SK-N-SH treated with all-trans-retinoic acid at 6 μM for 48 hours (cell line): ENCODE data around the gene DENND1A.

ENCODE experiments used
- ATAC-seq: fragments of 200-7000 bp; cut with Tn5 transposase; 3 replicates; pipeline ENCODE4 v1.9.1; 2020; ENCODE audit warnings: mild to moderate bottlenecking, moderate library complexity
- ARNTL ChIP-seq: fragments of 450-650 bp; formaldehyde crosslinking; IDR thresholded peaks from 2 replicates; pipeline ENCODE4 v1.5.0; 2020; ENCODE audit warnings: low read depth, mild to moderate bottlenecking, moderate library complexity, borderline replicate concordance
- BACH2 ChIP-seq: fragments of 250-450 bp; sonication (Bioruptor Pico); IDR thresholded peaks from 2 replicates; pipeline ENCODE4 v1.9.0; 2021; ENCODE audit warnings: mild to moderate bottlenecking, borderline replicate concordance
- CREB5 ChIP-seq: fragments of 250-450 bp; sonication (Bioruptor Pico); IDR thresholded peaks from 2 replicates; pipeline ENCODE4 v1.5.1; 2020; ENCODE audit warnings: low read depth, mild to moderate bottlenecking, moderate library complexity
- CSDC2 ChIP-seq: fragments of 250-450 bp; sonication (Bioruptor Pico); IDR thresholded peaks from 2 replicates; pipeline ENCODE4 v1.5.0; 2020; ENCODE audit warnings: mild to moderate bottlenecking, moderate library complexity
- CSRNP3 ChIP-seq: fragments of 250-450 bp; sonication (Bioruptor Pico); IDR thresholded peaks from 2 replicates; pipeline ENCODE4 v1.5.1; 2021; ENCODE audit warnings: mild to moderate bottlenecking, moderate library complexity
- ESRRG ChIP-seq: fragments of 250-450 bp; sonication (Bioruptor Pico); IDR thresholded peaks from 2 replicates; pipeline ENCODE4 v1.6.1; 2021; ENCODE audit warnings: mild to moderate bottlenecking
- GLIS3 ChIP-seq: fragments of 250-450 bp; sonication (Bioruptor Pico); IDR thresholded peaks from 2 replicates; pipeline ENCODE4 v1.5.0; 2020; ENCODE audit warnings: mild to moderate bottlenecking, moderate library complexity
- ISL1 ChIP-seq: fragments of 250-450 bp; sonication (Bioruptor Pico); IDR thresholded peaks from 2 replicates; pipeline ENCODE4 v2.1.2; 2022; ENCODE audit warnings: mild to moderate bottlenecking, moderate library complexity
- OSR1 ChIP-seq: fragments of 250-450 bp; sonication (Bioruptor Pico); IDR thresholded peaks from 2 replicates; pipeline ENCODE4 v1.8.0; 2022; ENCODE audit warnings: moderate library complexity, mild to moderate bottlenecking, inconsistent platforms
- PPARA ChIP-seq: fragments of 250-450 bp; sonication (Bioruptor Pico); IDR thresholded peaks from 2 replicates; pipeline ENCODE4 v1.5.0; 2020; ENCODE audit warnings: mild to moderate bottlenecking, borderline replicate concordance
- RARB ChIP-seq: fragments of 250-450 bp; sonication (Bioruptor Pico); IDR thresholded peaks from 2 replicates; pipeline ENCODE4 v1.8.0; 2021; ENCODE audit warnings: mild to moderate bottlenecking, moderate library complexity
- SNAI2 ChIP-seq: fragments of 250-450 bp; sonication (Bioruptor Pico); IDR thresholded peaks from 2 replicates; pipeline ENCODE4 v1.5.0; 2020; ENCODE audit warnings: mild to moderate bottlenecking, moderate library complexity
- TCF4 ChIP-seq: fragments of 250-450 bp; sonication (Bioruptor Pico); IDR thresholded peaks from 2 replicates; pipeline ENCODE4 v1.8.0; 2021; ENCODE audit warnings: mild to moderate bottlenecking, moderate library complexity, borderline replicate concordance
- TOX ChIP-seq: fragments of 250-450 bp; sonication (Bioruptor Pico); IDR thresholded peaks from 2 replicates; pipeline ENCODE4 v1.8.0; 2021; ENCODE audit warnings: mild to moderate bottlenecking, moderate library complexity, borderline replicate concordance
- TSHZ2 ChIP-seq: fragments of 250-450 bp; sonication (Bioruptor Pico); IDR thresholded peaks from 2 replicates; pipeline ENCODE4 v1.5.0; 2020; ENCODE audit warnings: mild to moderate bottlenecking, moderate library complexity
- ZC3H10 ChIP-seq: fragments of 250-450 bp; sonication (Bioruptor Pico); IDR thresholded peaks from 2 replicates; pipeline ENCODE4 v1.5.1; 2021; ENCODE audit warnings: mild to moderate bottlenecking, moderate library complexity
- ZFP3 ChIP-seq: fragments of 250-450 bp; sonication (Bioruptor Pico); IDR thresholded peaks from 2 replicates; pipeline ENCODE4 v1.5.0; 2020; ENCODE audit warnings: mild to moderate bottlenecking, moderate library complexity
- ZNF565 ChIP-seq: fragments of 450-650 bp; formaldehyde crosslinking; conservative IDR thresholded peaks from 2 replicates; pipeline ENCODE4 v1.5.0; 2020; ENCODE audit warnings: low read depth, mild to moderate bottlenecking, moderate library complexity
- ZNF8 ChIP-seq: fragments of 450-650 bp; formaldehyde crosslinking; IDR thresholded peaks from 2 replicates; pipeline ENCODE4 v1.5.0; 2020; ENCODE audit warnings: mild to moderate bottlenecking, moderate library complexity
- TF ChIP-seq, protein P1 (sequence below): fragments of 250-450 bp; sonication (Bioruptor Pico); IDR thresholded peaks from 2 replicates; pipeline ENCODE4 v1.8.0; 2021; ENCODE audit warnings: low read depth, mild to moderate bottlenecking, moderate library complexity, borderline replicate concordance
- TF ChIP-seq, protein P2 (sequence below): fragments of 250-450 bp; sonication (Bioruptor Pico); IDR thresholded peaks from 2 replicates; pipeline ENCODE4 v1.8.0; 2020; ENCODE audit warnings: mild to moderate bottlenecking, moderate library complexity, borderline replicate concordance

Gene DENND1A

GRCh38 chr9:123868002-123868401, 61.9 kb downstream of the DENND1A start:
- no peak for ATAC-seq
- TF ChIP-seq CSRNP3 (CRISPR knock-in tag): no peak
- no peak for TF ChIP-seq ESRRG
- TF ChIP-seq ZNF8 (CRISPR knock-in tag): no peak
- TF ChIP-seq ZNF565 (CRISPR knock-in tag): no peak
- TF ChIP-seq GLIS3 (CRISPR knock-in tag): no peak
- TF ChIP-seq BACH2: no peak
- TF ChIP-seq TOX (CRISPR knock-in tag): no peak

GRCh38 chr9:123867034-123867433, 62.9 kb downstream of the DENND1A start:
- ATAC-seq: no peak
- TF ChIP-seq ZNF565 (CRISPR knock-in tag) (no peak), ZNF8 (CRISPR knock-in tag) (no peak), GLIS3 (CRISPR knock-in tag) (no peak), CSDC2 (CRISPR knock-in tag) (no peak), ZFP3 (CRISPR knock-in tag) (no peak), TCF4 (no peak), ISL1 (CRISPR knock-in tag) (no peak), ARNTL (CRISPR knock-in tag) (no peak), CREB5 (CRISPR knock-in tag) (no peak), TSHZ2 (CRISPR knock-in tag) (no peak), TOX (CRISPR knock-in tag) (no peak), ESRRG (no peak), CSRNP3 (CRISPR knock-in tag) (no peak), ZC3H10 (CRISPR knock-in tag) (no peak), BACH2 (no peak), SNAI2 (no peak), RARB (no peak), OSR1 (no peak)
- TF ChIP-seq, protein P1, sequence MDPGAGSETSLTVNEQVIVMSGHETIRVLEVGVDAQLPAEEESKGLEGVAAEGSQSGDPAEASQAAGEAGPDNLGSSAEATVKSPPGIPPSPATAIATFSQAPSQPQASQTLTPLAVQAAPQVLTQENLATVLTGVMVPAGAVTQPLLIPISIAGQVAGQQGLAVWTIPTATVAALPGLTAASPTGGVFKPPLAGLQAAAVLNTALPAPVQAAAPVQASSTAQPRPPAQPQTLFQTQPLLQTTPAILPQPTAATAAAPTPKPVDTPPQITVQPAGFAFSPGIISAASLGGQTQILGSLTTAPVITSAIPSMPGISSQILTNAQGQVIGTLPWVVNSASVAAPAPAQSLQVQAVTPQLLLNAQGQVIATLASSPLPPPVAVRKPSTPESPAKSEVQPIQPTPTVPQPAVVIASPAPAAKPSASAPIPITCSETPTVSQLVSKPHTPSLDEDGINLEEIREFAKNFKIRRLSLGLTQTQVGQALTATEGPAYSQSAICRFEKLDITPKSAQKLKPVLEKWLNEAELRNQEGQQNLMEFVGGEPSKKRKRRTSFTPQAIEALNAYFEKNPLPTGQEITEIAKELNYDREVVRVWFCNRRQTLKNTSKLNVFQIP: no peak
- TF ChIP-seq, protein P2, sequence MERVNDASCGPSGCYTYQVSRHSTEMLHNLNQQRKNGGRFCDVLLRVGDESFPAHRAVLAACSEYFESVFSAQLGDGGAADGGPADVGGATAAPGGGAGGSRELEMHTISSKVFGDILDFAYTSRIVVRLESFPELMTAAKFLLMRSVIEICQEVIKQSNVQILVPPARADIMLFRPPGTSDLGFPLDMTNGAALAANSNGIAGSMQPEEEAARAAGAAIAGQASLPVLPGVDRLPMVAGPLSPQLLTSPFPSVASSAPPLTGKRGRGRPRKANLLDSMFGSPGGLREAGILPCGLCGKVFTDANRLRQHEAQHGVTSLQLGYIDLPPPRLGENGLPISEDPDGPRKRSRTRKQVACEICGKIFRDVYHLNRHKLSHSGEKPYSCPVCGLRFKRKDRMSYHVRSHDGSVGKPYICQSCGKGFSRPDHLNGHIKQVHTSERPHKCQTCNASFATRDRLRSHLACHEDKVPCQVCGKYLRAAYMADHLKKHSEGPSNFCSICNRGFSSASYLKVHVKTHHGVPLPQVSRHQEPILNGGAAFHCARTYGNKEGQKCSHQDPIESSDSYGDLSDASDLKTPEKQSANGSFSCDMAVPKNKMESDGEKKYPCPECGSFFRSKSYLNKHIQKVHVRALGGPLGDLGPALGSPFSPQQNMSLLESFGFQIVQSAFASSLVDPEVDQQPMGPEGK (CRISPR knock-in tag): no peak
- TF ChIP-seq, all 23 proteins: peak for 0

DNA sequence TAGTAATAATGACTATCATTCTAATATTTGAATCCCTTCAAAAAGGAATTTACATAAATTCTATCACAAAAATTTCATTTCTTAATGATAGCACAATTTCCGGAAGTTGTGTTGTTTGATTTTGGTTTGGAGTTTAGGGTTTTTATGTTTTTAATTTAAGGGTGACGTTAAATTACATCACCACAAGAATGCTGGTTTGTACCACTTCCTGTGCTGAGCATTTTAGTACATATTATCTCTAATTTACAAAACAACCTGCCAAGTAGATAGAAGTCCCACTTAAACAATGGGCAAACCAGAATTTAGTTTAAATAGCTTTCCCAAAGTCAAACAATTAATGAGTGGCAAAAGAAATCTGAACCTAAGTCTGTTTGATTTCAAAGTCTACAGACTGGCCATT, 63.4 kb downstream of the DENND1A start:
- no peak for ATAC-seq
- no peak for TF ChIP-seq PPARA
- TF ChIP-seq SNAI2: no peak
- no peak for TF ChIP-seq OSR1
- TF ChIP-seq, protein P1: no peak
- TF ChIP-seq CSRNP3 (CRISPR knock-in tag): no peak
- no peak for TF ChIP-seq TCF4
- TF ChIP-seq, protein P2 (CRISPR knock-in tag): no peak
- TF ChIP-seq CSDC2 (CRISPR knock-in tag): no peak
- no peak for TF ChIP-seq ZC3H10 (CRISPR knock-in tag)
- TF ChIP-seq RARB: no peak
- TF ChIP-seq BACH2: no peak
- no peak for TF ChIP-seq ISL1 (CRISPR knock-in tag)
